Thoracic aorta (tissue), 2 donors: ENCODE data around the gene CREB3L2. TPM values are rescaled to one million over a fixed set of nuclear protein-coding genes. Genes with fewer than 3 reads are reported as not detected.

Source experiments
- ATAC-seq: fragments of 150-250 bp; one replicate; pipeline ENCODE4 v1.8.0; 2017; ENCODE audit warnings: low read depth; ENCODE audit not compliant: insufficient number of reproducible peaks, low FRiP score
- DNase-seq: peaks from one replicate; pipeline ENCODE4 v3.0.0-alpha.2; 2020; ENCODE audit warnings: low spot score
- H3K27ac ChIP-seq, 2 donors: fragments of 200-600 bp; sonication (generic); 1 replicate in 1 of 2; 2 replicates in 1 of 2; pipeline ENCODE4 v1.5.1; 2016; ENCODE audit warnings: mild to moderate bottlenecking in 2 of 2, moderate library complexity in 2 of 2
- H3K27me3 ChIP-seq: fragments of 200-600 bp; sonication (generic); replicated peaks from 2 replicates; pipeline ENCODE4 v1.6.0; 2016; ENCODE audit warnings: mild to moderate bottlenecking; ENCODE audit not compliant: insufficient read depth
- H3K36me3 ChIP-seq: fragments of 200-600 bp; sonication (generic); one replicate; pipeline ENCODE4 v1.5.1; 2016
- H3K4me1 ChIP-seq, 2 donors: fragments of 200-600 bp; sonication (generic); 1 replicate in 1 of 2; 2 replicates in 1 of 2; pipeline versions ENCODE4 v1.5.1 to v1.6.0; 2016; ENCODE audit warnings: low read depth in 2 of 2, mild to moderate bottlenecking in 1 of 2; ENCODE audit not compliant: control insufficient read depth in 1 of 2
- H3K4me3 ChIP-seq: fragments of 200-600 bp; sonication (generic); 2 replicates; pipeline ENCODE4 v1.5.1; 2016; ENCODE audit warnings: mild to moderate bottlenecking
- H3K9me3 ChIP-seq: fragments of 200-600 bp; sonication (generic); 2 replicates; pipeline ENCODE4 v1.5.1; 2016
- total RNA-seq, 2 donors: library from RNA; depleted of rRNA; stranded (reverse); fragments of >200 nt; gene quantifications; one replicate each; pipeline versions ENCODE4 v1.1.0 to v1.2.3, GENCODE V29; 2016
- TF ChIP-seq, protein P1 (sequence below): fragments of 200-600 bp; sonication (generic); IDR thresholded peaks from one replicate; pipeline ENCODE4 v1.5.1; 2019; ENCODE audit warnings: antibody characterized with exemption

CREB3L2 gene
- total RNA-seq, 2 donors from 2014 or later = 85.3 to 96.7 TPM

DNA sequence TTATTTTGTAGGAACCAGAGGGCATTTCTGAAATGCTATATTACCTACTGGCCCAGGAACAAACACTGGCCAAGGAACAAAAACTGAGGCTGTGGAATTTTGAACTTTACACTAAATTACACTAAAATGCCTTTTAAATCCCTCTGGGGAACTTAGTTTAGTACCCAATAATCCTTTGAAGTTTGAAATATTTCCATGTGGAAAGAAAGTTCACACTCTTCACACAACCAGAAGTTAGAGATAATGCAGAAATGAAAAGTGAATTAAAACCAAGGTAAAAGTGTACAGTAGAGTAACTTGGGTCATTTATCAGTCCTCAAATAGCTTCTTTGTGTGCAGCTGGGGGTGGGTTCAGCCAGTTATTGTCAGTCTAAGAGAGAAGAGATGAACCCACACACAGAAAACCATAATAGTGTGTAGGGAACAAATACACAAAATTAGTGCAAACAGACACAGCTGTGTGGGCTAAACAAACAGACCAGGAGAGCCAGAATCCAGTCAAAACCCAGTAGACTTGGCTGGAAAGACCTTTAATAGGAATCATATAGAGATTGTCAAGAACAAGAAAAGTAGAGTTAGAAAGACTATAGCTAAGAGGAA is 108.6 kb downstream of the CREB3L2 start:
- Histone ChIP-seq H3K36me3 (peaks cover 35% of the 10 kb centered on the region), H3K4me3 (no peak overlapping the region), H3K4me1 (peaks cover 9 to 20% of the 10 kb centered on the region in 2 donors), H3K9me3 (no peaks in the 10 kb centered on the region), H3K27ac (no peak overlapping the region), H3K27me3 (no peaks in the 10 kb centered on the region)
- TF ChIP-seq, protein P1, sequence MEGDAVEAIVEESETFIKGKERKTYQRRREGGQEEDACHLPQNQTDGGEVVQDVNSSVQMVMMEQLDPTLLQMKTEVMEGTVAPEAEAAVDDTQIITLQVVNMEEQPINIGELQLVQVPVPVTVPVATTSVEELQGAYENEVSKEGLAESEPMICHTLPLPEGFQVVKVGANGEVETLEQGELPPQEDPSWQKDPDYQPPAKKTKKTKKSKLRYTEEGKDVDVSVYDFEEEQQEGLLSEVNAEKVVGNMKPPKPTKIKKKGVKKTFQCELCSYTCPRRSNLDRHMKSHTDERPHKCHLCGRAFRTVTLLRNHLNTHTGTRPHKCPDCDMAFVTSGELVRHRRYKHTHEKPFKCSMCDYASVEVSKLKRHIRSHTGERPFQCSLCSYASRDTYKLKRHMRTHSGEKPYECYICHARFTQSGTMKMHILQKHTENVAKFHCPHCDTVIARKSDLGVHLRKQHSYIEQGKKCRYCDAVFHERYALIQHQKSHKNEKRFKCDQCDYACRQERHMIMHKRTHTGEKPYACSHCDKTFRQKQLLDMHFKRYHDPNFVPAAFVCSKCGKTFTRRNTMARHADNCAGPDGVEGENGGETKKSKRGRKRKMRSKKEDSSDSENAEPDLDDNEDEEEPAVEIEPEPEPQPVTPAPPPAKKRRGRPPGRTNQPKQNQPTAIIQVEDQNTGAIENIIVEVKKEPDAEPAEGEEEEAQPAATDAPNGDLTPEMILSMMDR = no peak
- ATAC-seq = no peak
- DNase-seq = no peak

DNA sequence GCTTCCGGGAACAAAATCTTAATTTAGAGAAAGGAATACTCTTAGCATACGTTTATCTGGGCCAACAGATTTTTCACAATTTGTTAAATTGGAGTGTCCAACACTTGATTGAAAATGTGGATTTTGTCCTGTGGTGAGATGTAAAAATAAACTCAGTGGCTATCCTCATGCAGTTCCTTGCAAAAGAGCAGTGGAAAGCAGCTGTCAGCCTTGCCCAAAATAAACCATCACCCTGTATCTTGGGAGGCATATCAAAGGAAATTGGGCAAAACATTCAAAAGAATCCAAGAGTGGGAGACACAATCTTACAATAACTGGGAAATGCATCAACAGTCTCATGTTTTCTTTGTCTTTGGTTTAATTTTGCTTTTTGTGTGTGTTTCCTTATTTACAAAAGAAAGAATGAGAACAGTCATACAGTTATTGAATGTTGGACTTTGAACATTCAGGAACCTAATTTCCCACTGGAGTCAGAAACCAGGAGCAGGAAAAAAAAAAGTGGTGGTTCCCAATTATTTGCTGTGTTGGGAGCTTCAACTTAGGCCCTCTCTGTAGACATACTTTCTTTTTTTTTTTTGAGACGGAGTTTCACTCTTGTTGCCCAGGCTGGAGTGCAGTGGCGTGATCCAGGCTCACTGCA is 110.8 kb downstream of the CREB3L2 start:
- no peak for ATAC-seq
- H3K27ac ChIP-seq = peak overlapping the region in 1 of 2 donors; percentile 22
- no peaks in the 10 kb centered on the region for H3K27me3 ChIP-seq
- no peak for DNase-seq
- no peak overlapping the region for H3K4me3 ChIP-seq
- TF ChIP-seq, protein P1 = no peak
- H3K36me3 ChIP-seq = peaks cover 26% of the 10 kb centered on the region
- H3K9me3 ChIP-seq = no peaks in the 10 kb centered on the region
- peaks cover 9 to 33% of the 10 kb centered on the region in 2 donors for H3K4me1 ChIP-seq

DNA sequence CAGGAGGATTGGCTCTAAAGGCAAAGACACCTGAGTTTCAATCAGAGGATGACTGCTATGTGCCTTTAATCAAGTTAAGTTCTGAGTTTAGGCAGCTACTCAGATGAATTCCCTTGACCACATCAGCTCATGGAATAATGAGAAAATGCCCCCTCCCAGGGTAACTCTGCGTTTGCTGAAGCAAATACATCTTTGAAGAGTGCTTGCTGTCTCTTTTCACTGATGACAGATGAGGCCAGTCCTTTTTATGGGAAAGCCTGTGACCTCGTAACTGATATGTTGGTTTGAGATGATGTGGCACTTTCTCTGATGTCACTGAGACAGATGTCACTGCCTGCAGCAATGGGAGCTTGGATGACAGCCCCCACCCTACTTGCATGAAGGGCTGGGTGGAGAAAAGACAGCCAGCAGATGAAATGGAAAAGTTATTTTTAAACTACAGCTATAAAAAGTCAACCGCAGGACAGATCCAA is 111.4 kb downstream of the CREB3L2 start:
- TF ChIP-seq, protein P1 = no peak
- Histone ChIP-seq H3K36me3 (peaks cover 23% of the 10 kb centered on the region), H3K9me3 (no peaks in the 10 kb centered on the region), H3K27ac (peak overlapping the region in 1 of 2 donors; percentile 22), H3K27me3 (no peaks in the 10 kb centered on the region), H3K4me1 (peaks cover 9 to 40% of the 10 kb centered on the region in 2 donors), H3K4me3 (no peak overlapping the region)
- peak; percentile 4 for ATAC-seq
- no peak for DNase-seq

DNA sequence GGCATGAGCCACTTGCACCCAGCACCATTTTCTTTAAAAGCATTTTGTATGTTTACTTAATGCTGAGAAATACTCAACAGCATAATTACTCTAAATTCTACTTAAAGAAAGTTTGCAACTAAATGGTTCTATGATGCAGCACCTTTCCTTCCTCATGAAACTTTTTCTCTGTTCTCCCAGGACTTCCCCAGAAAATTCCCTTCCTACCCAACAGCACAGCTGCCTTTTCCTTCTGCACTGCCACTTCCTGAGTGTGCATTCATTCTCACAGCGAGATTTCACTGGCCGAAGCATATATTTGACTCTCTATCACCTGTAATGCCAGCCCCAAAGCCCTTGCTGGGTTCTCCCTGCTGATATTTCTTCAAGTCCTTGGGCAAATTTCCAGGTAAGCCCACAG is 113.6 kb downstream of the CREB3L2 start:
- TF ChIP-seq, protein P1 = no peak
- peaks cover 9 to 42% of the 10 kb centered on the region in 2 donors for H3K4me1 ChIP-seq
- no peak overlapping the region for H3K4me3 ChIP-seq
- no peak for DNase-seq
- no peaks in the 10 kb centered on the region for H3K27me3 ChIP-seq
- no peak for ATAC-seq
- H3K27ac ChIP-seq = no peak overlapping the region
- peaks cover 23% of the 10 kb centered on the region for H3K36me3 ChIP-seq
- H3K9me3 ChIP-seq = no peaks in the 10 kb centered on the region

DNA sequence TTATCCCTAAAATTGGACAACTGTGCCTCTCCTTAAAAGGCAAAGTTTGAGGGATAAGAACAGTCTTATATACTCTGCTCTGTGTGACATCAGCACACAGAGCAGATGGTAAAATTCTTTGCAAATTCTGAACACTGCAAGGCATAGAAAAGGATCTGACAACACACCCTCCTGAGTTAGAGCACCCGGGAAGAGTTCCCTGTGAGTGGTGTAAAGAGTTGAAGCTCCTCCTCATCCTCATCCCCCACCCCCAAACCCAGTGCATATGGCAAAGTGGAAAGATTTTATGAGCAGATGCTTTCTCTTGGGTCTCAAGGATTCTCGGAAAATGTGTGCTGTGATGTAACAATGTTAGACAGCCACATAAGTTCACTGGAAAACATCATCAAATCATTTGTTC is 115.1 kb downstream of the CREB3L2 start:
- ATAC-seq (no peak), DNase-seq (no peak)
- H3K9me3 ChIP-seq = no peaks in the 10 kb centered on the region
- no peaks in the 10 kb centered on the region for H3K27me3 ChIP-seq
- TF ChIP-seq, protein P1 = no peak
- H3K4me3 ChIP-seq = no peak overlapping the region
- peaks cover 18 to 53% of the 10 kb centered on the region in 2 donors for H3K4me1 ChIP-seq
- peak overlapping the region; percentile 49 to 58 for H3K27ac ChIP-seq
- H3K36me3 ChIP-seq = peaks cover 31% of the 10 kb centered on the region
